Measurements from ENCODE around the gene TMEM129. TPM values are rescaled to one million over a fixed set of nuclear protein-coding genes. Genes with fewer than 3 reads are reported as not detected.
A peak's percentile ranks its signal among the peaks of the same experiment; 100 is the strongest.

TMEM129 gene
- total and polyA plus RNA-seq, 10 of the 15 experiments (the other 5 are each of a cell fraction or from before 2014, with no cell fraction given), result 0.19 to 24.9 (median 13.2) TPM

DNA sequence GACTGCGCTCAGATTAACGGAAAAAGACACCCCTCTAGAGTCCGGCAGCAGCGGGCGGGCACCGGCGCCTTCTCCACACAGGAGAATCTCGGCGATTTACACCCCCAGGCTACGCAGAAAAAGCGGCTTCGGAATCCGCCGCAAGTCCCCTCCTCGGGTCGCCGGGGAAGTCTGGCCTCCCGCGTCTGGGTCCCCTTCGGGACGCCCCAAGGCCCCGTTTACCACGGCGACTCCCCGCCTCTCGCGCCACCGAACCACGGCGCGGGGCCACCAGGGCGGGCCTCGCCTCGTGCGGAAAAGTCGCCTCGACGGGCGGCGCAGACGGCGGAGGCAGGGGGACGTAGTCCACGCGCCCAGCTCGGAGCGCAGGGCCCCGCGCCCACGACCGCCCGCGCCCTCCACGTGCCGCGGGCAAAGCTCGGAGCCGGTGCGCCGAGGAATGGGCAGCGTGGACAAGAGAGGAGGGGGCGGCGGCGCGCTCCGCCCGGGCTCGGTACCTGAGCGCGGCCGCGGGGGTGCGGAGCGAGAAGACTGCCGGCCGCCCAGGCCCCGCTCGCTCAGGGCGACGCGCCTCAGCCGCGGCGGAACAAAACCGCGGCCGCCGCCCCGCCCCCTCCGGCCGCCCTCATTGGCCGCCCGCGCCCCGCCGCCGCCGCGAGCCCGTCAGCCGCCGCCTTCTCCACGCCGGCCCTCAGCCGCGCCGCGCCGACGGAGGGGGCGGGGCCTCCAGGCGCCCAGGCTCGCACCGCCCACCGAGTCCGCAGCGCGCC, 37.2 kb downstream of the TMEM129 start, which contains the start of gene FAM53A (continued):
- TF ChIP-seq, protein P1, sequence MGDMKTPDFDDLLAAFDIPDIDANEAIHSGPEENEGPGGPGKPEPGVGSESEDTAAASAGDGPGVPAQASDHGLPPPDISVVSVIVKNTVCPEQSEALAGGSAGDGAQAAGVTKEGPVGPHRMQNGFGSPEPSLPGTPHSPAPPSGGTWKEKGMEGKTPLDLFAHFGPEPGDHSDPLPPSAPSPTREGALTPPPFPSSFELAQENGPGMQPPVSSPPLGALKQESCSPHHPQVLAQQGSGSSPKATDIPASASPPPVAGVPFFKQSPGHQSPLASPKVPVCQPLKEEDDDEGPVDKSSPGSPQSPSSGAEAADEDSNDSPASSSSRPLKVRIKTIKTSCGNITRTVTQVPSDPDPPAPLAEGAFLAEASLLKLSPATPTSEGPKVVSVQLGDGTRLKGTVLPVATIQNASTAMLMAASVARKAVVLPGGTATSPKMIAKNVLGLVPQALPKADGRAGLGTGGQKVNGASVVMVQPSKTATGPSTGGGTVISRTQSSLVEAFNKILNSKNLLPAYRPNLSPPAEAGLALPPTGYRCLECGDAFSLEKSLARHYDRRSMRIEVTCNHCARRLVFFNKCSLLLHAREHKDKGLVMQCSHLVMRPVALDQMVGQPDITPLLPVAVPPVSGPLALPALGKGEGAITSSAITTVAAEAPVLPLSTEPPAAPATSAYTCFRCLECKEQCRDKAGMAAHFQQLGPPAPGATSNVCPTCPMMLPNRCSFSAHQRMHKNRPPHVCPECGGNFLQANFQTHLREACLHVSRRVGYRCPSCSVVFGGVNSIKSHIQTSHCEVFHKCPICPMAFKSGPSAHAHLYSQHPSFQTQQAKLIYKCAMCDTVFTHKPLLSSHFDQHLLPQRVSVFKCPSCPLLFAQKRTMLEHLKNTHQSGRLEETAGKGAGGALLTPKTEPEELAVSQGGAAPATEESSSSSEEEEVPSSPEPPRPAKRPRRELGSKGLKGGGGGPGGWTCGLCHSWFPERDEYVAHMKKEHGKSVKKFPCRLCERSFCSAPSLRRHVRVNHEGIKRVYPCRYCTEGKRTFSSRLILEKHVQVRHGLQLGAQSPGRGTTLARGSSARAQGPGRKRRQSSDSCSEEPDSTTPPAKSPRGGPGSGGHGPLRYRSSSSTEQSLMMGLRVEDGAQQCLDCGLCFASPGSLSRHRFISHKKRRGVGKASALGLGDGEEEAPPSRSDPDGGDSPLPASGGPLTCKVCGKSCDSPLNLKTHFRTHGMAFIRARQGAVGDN (IDR thresholded peaks at IDR 0.05), result peak; percentile 81
- no peak for TF ChIP-seq SREBF1 (IDR thresholded peaks at IDR 0.05; ENCODE audit: low read length)
- TF ChIP-seq, protein P2, sequence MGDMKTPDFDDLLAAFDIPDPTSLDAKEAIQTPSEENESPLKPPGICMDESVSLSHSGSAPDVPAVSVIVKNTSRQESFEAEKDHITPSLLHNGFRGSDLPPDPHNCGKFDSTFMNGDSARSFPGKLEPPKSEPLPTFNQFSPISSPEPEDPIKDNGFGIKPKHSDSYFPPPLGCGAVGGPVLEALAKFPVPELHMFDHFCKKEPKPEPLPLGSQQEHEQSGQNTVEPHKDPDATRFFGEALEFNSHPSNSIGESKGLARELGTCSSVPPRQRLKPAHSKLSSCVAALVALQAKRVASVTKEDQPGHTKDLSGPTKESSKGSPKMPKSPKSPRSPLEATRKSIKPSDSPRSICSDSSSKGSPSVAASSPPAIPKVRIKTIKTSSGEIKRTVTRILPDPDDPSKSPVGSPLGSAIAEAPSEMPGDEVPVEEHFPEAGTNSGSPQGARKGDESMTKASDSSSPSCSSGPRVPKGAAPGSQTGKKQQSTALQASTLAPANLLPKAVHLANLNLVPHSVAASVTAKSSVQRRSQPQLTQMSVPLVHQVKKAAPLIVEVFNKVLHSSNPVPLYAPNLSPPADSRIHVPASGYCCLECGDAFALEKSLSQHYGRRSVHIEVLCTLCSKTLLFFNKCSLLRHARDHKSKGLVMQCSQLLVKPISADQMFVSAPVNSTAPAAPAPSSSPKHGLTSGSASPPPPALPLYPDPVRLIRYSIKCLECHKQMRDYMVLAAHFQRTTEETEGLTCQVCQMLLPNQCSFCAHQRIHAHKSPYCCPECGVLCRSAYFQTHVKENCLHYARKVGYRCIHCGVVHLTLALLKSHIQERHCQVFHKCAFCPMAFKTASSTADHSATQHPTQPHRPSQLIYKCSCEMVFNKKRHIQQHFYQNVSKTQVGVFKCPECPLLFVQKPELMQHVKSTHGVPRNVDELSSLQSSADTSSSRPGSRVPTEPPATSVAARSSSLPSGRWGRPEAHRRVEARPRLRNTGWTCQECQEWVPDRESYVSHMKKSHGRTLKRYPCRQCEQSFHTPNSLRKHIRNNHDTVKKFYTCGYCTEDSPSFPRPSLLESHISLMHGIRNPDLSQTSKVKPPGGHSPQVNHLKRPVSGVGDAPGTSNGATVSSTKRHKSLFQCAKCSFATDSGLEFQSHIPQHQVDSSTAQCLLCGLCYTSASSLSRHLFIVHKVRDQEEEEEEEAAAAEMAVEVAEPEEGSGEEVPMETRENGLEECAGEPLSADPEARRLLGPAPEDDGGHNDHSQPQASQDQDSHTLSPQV (IDR thresholded peaks at IDR 0.05), result 0 out of 2 replicates have a peak, but pooled peaks have one; percentile 38
- TF ChIP-seq, protein P3, sequence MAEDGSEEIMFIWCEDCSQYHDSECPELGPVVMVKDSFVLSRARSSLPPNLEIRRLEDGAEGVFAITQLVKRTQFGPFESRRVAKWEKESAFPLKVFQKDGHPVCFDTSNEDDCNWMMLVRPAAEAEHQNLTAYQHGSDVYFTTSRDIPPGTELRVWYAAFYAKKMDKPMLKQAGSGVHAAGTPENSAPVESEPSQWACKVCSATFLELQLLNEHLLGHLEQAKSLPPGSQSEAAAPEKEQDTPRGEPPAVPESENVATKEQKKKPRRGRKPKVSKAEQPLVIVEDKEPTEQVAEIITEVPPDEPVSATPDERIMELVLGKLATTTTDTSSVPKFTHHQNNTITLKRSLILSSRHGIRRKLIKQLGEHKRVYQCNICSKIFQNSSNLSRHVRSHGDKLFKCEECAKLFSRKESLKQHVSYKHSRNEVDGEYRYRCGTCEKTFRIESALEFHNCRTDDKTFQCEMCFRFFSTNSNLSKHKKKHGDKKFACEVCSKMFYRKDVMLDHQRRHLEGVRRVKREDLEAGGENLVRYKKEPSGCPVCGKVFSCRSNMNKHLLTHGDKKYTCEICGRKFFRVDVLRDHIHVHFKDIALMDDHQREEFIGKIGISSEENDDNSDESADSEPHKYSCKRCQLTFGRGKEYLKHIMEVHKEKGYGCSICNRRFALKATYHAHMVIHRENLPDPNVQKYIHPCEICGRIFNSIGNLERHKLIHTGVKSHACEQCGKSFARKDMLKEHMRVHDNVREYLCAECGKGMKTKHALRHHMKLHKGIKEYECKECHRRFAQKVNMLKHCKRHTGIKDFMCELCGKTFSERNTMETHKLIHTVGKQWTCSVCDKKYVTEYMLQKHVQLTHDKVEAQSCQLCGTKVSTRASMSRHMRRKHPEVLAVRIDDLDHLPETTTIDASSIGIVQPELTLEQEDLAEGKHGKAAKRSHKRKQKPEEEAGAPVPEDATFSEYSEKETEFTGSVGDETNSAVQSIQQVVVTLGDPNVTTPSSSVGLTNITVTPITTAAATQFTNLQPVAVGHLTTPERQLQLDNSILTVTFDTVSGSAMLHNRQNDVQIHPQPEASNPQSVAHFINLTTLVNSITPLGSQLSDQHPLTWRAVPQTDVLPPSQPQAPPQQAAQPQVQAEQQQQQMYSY (CRISPR knock-in tag; IDR thresholded peaks at IDR 0.05), result no peak
- peak in 1 of 2 experiments; percentile 40; a peak in 1 of 3 replicates for TF ChIP-seq EGR1 (IDR thresholded peaks at IDR 0.05; ENCODE audit: borderline replicate concordance in 1 of 2, low read depth in 2 of 2, low read length in 2 of 2)
- TF ChIP-seq BHLHE40 (IDR thresholded peaks at IDR 0.05; ENCODE audit: borderline replicate concordance in 1 of 2, low read depth in 2 of 2, low read length in 1 of 2), result peak in 1 of 2 experiments; percentile 73; a peak in 2 of 4 replicates
- peak; percentile 52; the same call in 1 of the 2 replicates for TF ChIP-seq NFYB (IDR thresholded peaks at IDR 0.05; ENCODE audit: insufficient read depth, low read depth, low read length)
- peak; percentile 53 for TF ChIP-seq BACH1 (IDR thresholded peaks at IDR 0.05; ENCODE audit: borderline replicate concordance)
- TF ChIP-seq SMARCA5 (IDR thresholded peaks at IDR 0.05), result peak; percentile 75; the same call in 1 of the 2 replicates
- TF ChIP-seq, protein P4, sequence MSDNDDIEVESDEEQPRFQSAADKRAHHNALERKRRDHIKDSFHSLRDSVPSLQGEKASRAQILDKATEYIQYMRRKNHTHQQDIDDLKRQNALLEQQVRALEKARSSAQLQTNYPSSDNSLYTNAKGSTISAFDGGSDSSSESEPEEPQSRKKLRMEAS (IDR thresholded peaks at IDR 0.05; ENCODE audit: low read depth, low read length), result peak; percentile 73; the same call in 1 of the 2 replicates
- TF ChIP-seq POLR2A (IDR thresholded peaks at IDR 0.05; ENCODE audit: low read depth, low read length), result peak; percentile 76
- peak; percentile 66 for TF ChIP-seq ZNF207 (IDR thresholded peaks at IDR 0.05; ENCODE audit: borderline replicate concordance)
- TF ChIP-seq LARP7 (IDR thresholded peaks at IDR 0.05), result peak; percentile 86

Data from GM12878 (cell line).